Natural killer cell treated with Interleukin-12 subunit alpha and Interleukin-12 subunit beta and Interleukin-15 and Interleukin-18, amount 100 ng/mL, for 72 hours (primary cell): ENCODE results near the gene ANO1. TPM values are rescaled to one million over a fixed set of nuclear protein-coding genes. Genes with fewer than 3 reads are reported as not detected.

Experiments used
- ATAC-seq, 2 donors: fragments of 150-1000 bp; cut with Tn5 transposase in 1 of 2; sonication (Bioruptor Pico), chemical (Tn5 transposase) in 1 of 2; 2 replicates each; pipeline ENCODE4 v1.10.0; 2021
- DNase-seq: peaks from one replicate; pipeline ENCODE4 v3.0.0; 2022; ENCODE audit warnings: low spot score
- H3K27ac Mint-ChIP-seq, 2 donors: 1 replicate in 1 of 2; 2 replicates in 1 of 2; pipeline ENCODE4 v1.8.0; 2022; ENCODE audit warnings: mixed read lengths in 2 of 2, mild to moderate bottlenecking in 1 of 2, moderate library complexity in 1 of 2
- H3K27me3 Mint-ChIP-seq, 2 donors: 1 replicate in 1 of 2; 2 replicates in 1 of 2; pipeline ENCODE4 v1.8.0; 2022; ENCODE audit warnings: mixed read lengths in 2 of 2
- H3K36me3 Mint-ChIP-seq: one replicate; pipeline ENCODE4 v1.8.0; 2022; ENCODE audit warnings: mixed read lengths
- H3K4me1 Mint-ChIP-seq, 2 donors: 1 replicate in 1 of 2; 2 replicates in 1 of 2; pipeline ENCODE4 v1.8.0; 2022; ENCODE audit warnings: low read depth in 2 of 2, mixed read lengths in 2 of 2, mild to moderate bottlenecking in 1 of 2
- H3K4me3 Mint-ChIP-seq: one replicate; pipeline ENCODE4 v1.8.0; 2022; ENCODE audit warnings: mixed read lengths
- H3K9me3 Mint-ChIP-seq: 2 replicates; pipeline ENCODE4 v1.8.0; 2022; ENCODE audit warnings: mixed read lengths
- total RNA-seq, 2 donors: library from RNA; stranded (reverse); gene quantifications; one replicate each; pipeline ENCODE4 v1.2.3, GENCODE V29; 2022

Gene ANO1
- total RNA-seq, 2 donors from 2014 or later, result not detected

- H3K4me3 Mint-ChIP-seq, result no peak overlapping the region
- no peak overlapping the region for H3K27ac Mint-ChIP-seq
- no peaks in the 10 kb centered on the region for H3K36me3 Mint-ChIP-seq
- DNase-seq (no peak), ATAC-seq (no peak)
- H3K27me3 Mint-ChIP-seq, result no peaks in the 10 kb centered on the region
- no peaks in the 10 kb centered on the region for H3K4me1 Mint-ChIP-seq
- H3K9me3 Mint-ChIP-seq, result no peaks in the 10 kb centered on the region
These were observed 22.7 kb downstream of the ANO1 start for GRCh38 chr11:70100791-70101190.

- Mint-ChIP-seq H3K27me3 (peaks cover 0 to 4% of the 10 kb centered on the region in 2 donors), H3K4me1 (no peaks in the 10 kb centered on the region), H3K9me3 (no peaks in the 10 kb centered on the region), H3K27ac (no peak overlapping the region), H3K4me3 (no peak overlapping the region), H3K36me3 (no peaks in the 10 kb centered on the region)
- no peak for ATAC-seq
- DNase-seq, result no peak
These were observed 25.3 kb downstream of the ANO1 start for GRCh38 chr11:70103256-70103975.

- H3K27ac Mint-ChIP-seq, result no peak overlapping the region
- H3K36me3 Mint-ChIP-seq, result no peaks in the 10 kb centered on the region
- H3K9me3 Mint-ChIP-seq, result no peaks in the 10 kb centered on the region
- H3K4me1 Mint-ChIP-seq, result no peaks in the 10 kb centered on the region
- no peak overlapping the region for H3K4me3 Mint-ChIP-seq
- no peak for ATAC-seq
- H3K27me3 Mint-ChIP-seq, result peaks cover 0 to 4% of the 10 kb centered on the region in 2 donors
- DNase-seq, result no peak
These were observed 26.3 kb downstream of the ANO1 start for GRCh38 chr11:70104419-70104818.

- ATAC-seq (no peak), DNase-seq (no peak)
- no peak overlapping the region for H3K4me3 Mint-ChIP-seq
- H3K9me3 Mint-ChIP-seq, result no peaks in the 10 kb centered on the region
- H3K4me1 Mint-ChIP-seq, result no peaks in the 10 kb centered on the region
- H3K27me3 Mint-ChIP-seq, result peaks cover 0 to 4% of the 10 kb centered on the region in 2 donors
- no peaks in the 10 kb centered on the region for H3K36me3 Mint-ChIP-seq
- no peak overlapping the region for H3K27ac Mint-ChIP-seq
These were observed 26.8 kb downstream of the ANO1 start for GRCh38 chr11:70104961-70105360.

GRCh38 chr11:70105369-70105754 is 27.2 kb downstream of the ANO1 start:
- Mint-ChIP-seq H3K4me3 (no peak overlapping the region), H3K4me1 (no peaks in the 10 kb centered on the region), H3K9me3 (no peaks in the 10 kb centered on the region), H3K27me3 (peaks cover 0 to 4% of the 10 kb centered on the region in 2 donors), H3K27ac (no peak overlapping the region), H3K36me3 (no peaks in the 10 kb centered on the region)
- ATAC-seq (no peak), DNase-seq (no peak)

- Mint-ChIP-seq H3K4me1 (no peaks in the 10 kb centered on the region), H3K4me3 (no peak overlapping the region), H3K9me3 (no peaks in the 10 kb centered on the region), H3K27me3 (peaks cover under 1 to 4% of the 10 kb centered on the region in 2 donors), H3K36me3 (no peaks in the 10 kb centered on the region), H3K27ac (no peak overlapping the region)
- DNase-seq (no peak), ATAC-seq (no peak)
These were observed 27.8 kb downstream of the ANO1 start for GRCh38 chr11:70105755-70106571.

- no peak overlapping the region for H3K4me3 Mint-ChIP-seq
- H3K9me3 Mint-ChIP-seq, result no peaks in the 10 kb centered on the region
- DNase-seq (no peak), ATAC-seq (no peak)
- no peak overlapping the region for H3K27ac Mint-ChIP-seq
- H3K27me3 Mint-ChIP-seq, result peaks cover 8% of the 10 kb centered on the region in 2 donors
- H3K4me1 Mint-ChIP-seq, result no peaks in the 10 kb centered on the region
- no peaks in the 10 kb centered on the region for H3K36me3 Mint-ChIP-seq
These were observed 28.6 kb downstream of the ANO1 start for GRCh38 chr11:70106757-70107156.

- no peaks in the 10 kb centered on the region for H3K36me3 Mint-ChIP-seq
- ATAC-seq (no peak), DNase-seq (no peak)
- H3K4me3 Mint-ChIP-seq, result no peak overlapping the region
- peaks cover 8 to 12% of the 10 kb centered on the region in 2 donors for H3K27me3 Mint-ChIP-seq
- H3K9me3 Mint-ChIP-seq, result no peaks in the 10 kb centered on the region
- H3K4me1 Mint-ChIP-seq, result no peaks in the 10 kb centered on the region
- H3K27ac Mint-ChIP-seq, result no peak overlapping the region
These were observed 29.1 kb downstream of the ANO1 start for GRCh38 chr11:70107191-70107590.

- Mint-ChIP-seq H3K27me3 (peaks cover 8 to 12% of the 10 kb centered on the region in 2 donors), H3K4me3 (no peak overlapping the region), H3K36me3 (no peaks in the 10 kb centered on the region), H3K27ac (no peak overlapping the region), H3K4me1 (no peaks in the 10 kb centered on the region), H3K9me3 (no peaks in the 10 kb centered on the region)
- no peak for ATAC-seq
- no peak for DNase-seq
These were observed 29.6 kb downstream of the ANO1 start for GRCh38 chr11:70107756-70108155.

GRCh38 chr11:70108250-70108649 is 30.1 kb downstream of the ANO1 start:
- DNase-seq, result no peak
- no peak for ATAC-seq
- H3K4me3 Mint-ChIP-seq, result no peak overlapping the region
- peaks cover 8 to 12% of the 10 kb centered on the region in 2 donors for H3K27me3 Mint-ChIP-seq
- H3K27ac Mint-ChIP-seq, result no peak overlapping the region
- no peaks in the 10 kb centered on the region for H3K4me1 Mint-ChIP-seq
- no peaks in the 10 kb centered on the region for H3K36me3 Mint-ChIP-seq
- no peaks in the 10 kb centered on the region for H3K9me3 Mint-ChIP-seq

- no peak for DNase-seq
- Mint-ChIP-seq H3K4me3 (no peak overlapping the region), H3K27ac (no peak overlapping the region), H3K4me1 (no peaks in the 10 kb centered on the region), H3K9me3 (no peaks in the 10 kb centered on the region), H3K36me3 (no peaks in the 10 kb centered on the region), H3K27me3 (peaks cover 8 to 12% of the 10 kb centered on the region in 2 donors)
- no peak for ATAC-seq
These were observed 30.9 kb downstream of the ANO1 start for GRCh38 chr11:70109006-70109405.

- Mint-ChIP-seq H3K4me3 (no peak overlapping the region), H3K36me3 (no peaks in the 10 kb centered on the region), H3K9me3 (no peaks in the 10 kb centered on the region), H3K27me3 (peaks cover 8 to 12% of the 10 kb centered on the region in 2 donors), H3K27ac (no peak overlapping the region), H3K4me1 (no peaks in the 10 kb centered on the region)
- DNase-seq (no peak), ATAC-seq (no peak)
These were observed 31.8 kb downstream of the ANO1 start for GRCh38 chr11:70109903-70110302.

- no peaks in the 10 kb centered on the region for H3K9me3 Mint-ChIP-seq
- ATAC-seq, result no peak
- no peaks in the 10 kb centered on the region for H3K36me3 Mint-ChIP-seq
- no peak overlapping the region for H3K4me3 Mint-ChIP-seq
- no peak for DNase-seq
- H3K27ac Mint-ChIP-seq, result no peak overlapping the region
- no peaks in the 10 kb centered on the region for H3K4me1 Mint-ChIP-seq
- H3K27me3 Mint-ChIP-seq, result peaks cover 8 to 12% of the 10 kb centered on the region in 2 donors
These were observed 32.5 kb downstream of the ANO1 start for GRCh38 chr11:70110538-70111055.
